GM21529 (cell line): ENCODE data around the gene EEA1.

Source experiments
- ATAC-seq: cut with Tn5 transposase; IDR thresholded peaks from one replicate; pipeline ENCODE4 v1.9.1; 2021; ENCODE audit not compliant: unreplicated experiment

The EEA1 gene

DNA sequence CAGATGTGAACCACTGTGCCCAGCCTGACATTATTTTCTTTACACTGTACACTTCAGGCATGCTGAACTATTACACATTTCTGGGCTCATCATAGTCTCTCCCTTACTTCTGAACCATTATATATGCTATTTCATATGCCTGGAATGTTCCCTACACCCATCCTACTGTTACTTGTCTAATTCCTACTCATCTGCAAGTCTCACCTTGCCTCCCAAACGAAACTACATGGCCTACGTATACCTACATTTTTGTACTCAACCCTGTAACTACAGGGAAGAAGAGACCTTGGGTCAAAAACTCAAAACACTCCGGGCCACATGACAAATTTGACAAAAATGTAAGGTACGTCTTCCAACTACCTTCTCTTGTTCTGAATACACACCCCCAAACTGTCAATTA lies 9.5 kb upstream of the EEA1 start:
- ATAC-seq = no peak

DNA sequence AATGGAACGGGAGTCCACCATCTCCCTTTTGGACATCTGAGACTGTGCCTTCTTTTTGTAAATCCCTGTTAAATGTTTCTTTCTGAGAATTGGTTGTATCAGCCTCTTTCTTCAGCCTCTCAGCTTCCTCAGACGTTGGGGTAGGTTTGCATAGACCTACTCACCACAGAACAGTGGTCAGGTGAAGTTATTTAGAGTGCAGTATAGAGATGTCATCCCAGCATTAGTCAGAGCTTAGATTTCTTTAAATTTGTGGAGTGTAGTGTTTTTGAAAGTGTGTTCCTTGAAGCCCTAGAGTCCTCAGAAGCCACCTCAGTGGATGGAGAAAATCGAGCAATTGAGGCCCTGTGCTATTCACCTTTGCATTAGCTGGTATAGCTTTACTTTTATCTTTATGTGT lies 8.9 kb upstream of the EEA1 start:
- peak; percentile 50 for ATAC-seq

DNA sequence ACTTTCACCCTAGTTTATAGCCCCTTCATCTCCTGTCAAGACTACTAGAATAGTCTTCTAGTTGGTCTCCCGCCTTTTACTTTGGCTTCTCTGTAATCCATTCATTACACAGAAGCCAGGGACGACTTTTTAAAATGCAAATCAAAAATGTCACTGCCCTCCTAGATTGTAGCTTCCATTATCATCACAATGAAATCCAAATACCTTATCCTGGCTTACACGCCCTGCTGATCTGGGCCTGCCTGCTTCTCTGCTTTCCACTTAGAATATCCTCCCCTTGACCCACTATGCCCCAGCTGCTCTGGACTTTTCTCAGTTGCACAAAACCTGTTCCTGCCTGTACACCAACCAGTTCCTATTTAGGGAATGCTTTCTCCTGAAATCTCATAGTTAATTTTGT lies 4.5 kb upstream of the EEA1 start:
- no peak for ATAC-seq

DNA sequence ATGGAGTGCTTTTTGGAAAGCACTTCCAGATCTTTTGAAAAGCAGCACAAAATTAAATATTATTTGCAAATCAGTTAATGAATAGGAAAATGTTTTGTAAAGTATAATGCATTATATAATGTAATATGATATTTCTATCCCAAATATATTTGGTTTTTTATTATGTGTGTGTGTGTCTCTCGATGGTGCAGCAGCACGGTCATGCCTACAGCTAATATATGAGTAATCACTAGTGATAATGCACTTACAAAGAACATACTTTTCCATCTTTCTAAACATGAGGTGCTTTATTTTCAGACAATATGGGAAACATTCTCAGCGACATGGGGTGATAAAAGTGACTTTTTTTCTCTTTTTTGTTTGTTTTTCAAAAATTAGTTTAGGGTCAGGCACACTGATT lies 1.3 kb upstream of the EEA1 start:
- no peak for ATAC-seq

DNA sequence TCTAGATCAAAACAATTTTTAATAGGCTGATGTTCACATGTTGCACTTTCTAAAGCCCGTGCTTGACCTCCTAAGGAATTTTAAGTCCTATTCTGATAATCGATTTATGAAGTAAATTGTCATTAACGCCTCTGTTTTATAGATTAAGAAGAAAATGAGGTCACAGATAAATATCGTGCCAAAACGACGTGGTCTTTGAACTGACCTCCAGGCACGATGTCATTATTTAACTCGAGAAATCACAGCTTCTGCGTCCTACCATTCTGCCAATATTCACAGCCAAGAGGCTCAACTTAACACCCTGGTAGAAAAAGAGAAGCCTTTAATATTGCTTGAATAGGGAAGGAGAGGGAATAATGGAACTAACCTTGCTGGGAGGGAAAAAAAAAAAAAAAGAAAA lies 888 bp upstream of the EEA1 start:
- ATAC-seq = no peak

DNA sequence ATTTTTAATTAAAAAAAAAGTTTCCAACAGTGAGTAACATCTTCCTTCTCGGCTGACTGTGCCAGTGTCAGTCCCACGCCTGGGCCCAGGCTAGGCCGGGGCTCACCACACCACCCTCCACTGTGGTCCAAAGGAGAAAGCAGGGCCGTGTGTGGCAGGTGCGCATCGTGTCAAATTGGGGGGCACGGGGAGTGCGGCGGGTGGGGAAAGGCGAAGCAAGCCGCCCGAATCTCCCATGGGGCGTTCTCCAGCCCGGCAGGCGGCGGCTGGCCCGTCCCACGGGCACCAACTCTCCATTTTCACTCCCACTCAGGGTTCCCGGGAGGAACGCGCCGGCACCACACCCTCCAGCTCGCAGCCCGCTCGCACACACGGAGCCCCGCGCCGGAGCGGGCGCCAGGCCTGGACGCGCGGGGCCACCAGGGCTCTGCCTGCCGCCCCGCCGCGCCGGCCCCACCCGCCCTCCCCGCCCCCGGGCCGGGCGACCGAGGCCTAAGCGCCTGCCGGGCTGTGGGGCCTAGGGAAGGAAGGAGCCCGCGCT lies 604 bp downstream of the EEA1 start:
- peak; percentile 13 for ATAC-seq

DNA sequence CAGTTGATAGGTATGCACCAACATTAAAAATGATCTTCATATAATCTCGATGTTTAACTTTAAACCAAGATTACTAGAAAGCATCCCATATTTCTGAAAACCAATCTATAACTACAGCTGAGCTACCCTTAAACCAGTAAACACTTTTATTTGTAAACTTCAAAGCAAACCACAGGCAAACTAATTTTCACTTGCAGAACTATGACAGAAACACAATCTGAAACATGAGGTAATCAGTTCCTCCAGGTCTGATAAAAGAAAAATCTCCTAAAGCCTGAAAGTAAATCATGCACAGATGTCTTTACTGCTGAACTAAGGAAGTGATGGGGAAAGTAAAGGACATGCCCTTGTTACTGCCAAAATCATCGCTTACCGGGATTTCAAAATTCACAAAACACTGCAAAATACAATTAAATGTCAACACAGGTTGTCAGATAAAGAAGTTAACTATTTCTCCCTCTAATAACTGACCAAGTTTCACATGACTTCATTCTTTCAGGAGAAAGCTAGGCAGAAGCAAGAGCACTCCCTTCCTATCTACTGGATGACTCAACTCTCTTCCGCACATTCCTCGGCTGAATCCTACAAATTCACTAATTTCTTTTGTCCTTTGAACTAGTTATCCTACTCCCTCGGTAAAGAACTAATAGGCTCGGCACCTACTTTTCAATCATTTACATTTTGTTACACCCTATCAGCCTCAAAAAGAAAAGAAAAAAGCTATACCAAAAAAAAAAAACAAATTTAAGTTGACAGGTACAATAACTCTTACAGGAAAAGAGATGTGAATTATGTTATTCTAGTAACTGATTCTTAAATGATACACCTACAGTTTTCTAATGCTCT lies 1.4 kb downstream of the EEA1 start:
- ATAC-seq = no peak

DNA sequence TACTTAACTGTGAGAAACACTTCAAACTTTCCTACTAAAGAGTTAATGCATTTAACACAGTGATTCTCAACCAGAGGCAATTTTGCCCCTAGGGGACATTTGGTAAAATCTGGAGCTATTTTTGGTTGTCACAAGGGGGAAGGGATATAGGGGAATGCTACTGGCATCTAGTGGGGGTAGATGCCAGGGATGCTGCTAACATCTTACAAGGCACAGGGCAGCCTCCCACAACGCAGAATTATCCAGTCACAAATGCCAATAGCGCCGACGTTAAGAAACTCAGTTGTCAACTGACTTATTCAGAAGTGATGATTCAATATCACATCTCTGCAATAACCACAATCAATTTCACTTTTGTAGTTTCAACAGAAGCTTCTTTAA lies 2.0 kb downstream of the EEA1 start:
- peak; percentile 12 for ATAC-seq

DNA sequence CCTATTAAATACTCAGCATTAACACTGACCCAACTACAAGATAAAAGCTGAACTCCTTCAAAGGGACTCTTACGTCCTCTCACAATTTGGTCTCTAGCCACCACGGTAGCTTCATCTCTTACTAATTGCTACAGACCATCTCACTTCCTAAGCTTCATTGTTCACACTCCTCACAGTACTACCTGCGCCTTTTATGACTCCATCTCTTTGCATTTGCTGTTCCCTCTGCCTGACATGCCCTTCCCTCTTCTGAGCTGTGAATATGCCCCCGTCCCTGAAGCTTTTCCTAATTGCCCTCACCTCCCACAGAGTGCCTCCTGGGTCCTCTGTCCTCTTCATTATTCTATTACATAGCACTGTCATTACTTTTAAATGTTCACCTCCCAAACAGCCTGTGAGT lies 2.5 kb downstream of the EEA1 start:
- ATAC-seq = no peak

DNA sequence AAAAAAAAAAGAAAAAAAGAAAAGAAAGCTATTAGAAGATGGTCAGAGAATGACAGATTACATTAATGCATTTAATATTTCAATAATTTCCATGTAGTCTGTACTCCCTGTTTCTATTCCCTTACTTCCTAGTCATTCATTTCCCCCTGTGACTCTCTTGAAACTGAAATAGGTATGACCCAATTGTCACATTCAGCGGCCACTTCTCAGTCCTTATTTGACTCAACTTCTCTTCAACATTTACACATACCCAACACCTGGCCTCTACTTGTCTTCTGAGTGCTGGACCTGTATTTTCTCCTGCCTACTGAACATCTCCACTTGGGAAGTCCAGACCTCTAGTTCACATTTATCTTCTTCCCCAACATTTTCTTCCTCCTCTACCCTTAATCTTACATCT lies 7.2 kb downstream of the EEA1 start:
- ATAC-seq = peak; percentile 91

DNA sequence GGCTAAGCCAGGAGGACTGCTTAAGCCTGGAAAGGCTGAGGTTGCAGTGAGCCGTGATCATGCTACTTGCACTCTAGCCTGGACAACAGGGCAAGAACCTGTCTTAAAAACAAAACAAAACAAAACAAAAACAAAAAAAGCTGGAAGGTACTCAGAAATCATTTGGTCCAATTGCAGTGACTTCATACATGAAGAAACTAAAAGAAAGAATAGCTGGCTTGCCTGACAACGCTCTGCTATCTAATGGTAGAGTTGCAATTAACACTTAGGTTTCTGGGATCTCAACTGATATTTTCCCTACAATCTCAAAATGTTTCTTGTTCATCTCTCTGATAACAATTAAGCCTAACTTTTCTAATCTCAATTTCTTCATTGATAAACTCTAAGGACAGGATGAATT lies 13.7 kb downstream of the EEA1 start:
- ATAC-seq = no peak

DNA sequence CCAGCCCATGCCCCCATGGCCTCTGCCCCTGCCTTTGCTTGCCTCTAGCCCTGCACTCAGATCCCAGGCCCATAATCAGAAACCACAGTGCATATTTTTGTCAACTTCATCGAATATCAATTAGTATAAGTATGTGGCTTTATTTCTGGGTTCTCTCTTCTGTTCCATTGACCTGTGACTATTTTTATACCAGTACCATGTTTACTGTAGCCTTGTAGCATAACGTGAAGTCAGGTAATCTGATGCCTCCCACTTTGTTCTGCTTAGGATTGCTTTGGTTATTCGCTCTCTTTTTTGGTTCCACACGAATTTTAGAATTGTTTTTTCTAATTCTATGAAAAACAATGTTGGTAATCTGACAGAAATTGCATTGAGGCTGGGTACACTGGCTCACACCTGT lies 14.9 kb downstream of the EEA1 start:
- no peak for ATAC-seq

DNA sequence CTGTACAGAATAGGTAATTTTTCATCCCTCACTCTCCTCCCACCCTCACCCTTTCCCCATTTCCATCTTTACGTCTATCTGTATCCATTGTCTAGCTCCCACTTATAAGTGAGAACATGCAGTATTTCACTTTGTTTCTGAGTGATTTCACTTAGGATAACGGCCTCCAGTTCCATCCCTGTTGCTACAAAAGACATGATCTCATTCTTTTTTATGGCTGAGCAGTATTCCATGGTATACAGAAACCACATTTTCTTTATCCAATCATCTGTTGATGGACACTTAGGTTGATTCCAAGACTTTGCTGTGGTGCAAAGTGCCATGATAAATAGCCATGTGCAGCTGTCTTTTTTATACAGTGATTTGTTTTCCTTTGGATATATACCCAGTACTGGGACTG lies 16.4 kb downstream of the EEA1 start:
- ATAC-seq = no peak

DNA sequence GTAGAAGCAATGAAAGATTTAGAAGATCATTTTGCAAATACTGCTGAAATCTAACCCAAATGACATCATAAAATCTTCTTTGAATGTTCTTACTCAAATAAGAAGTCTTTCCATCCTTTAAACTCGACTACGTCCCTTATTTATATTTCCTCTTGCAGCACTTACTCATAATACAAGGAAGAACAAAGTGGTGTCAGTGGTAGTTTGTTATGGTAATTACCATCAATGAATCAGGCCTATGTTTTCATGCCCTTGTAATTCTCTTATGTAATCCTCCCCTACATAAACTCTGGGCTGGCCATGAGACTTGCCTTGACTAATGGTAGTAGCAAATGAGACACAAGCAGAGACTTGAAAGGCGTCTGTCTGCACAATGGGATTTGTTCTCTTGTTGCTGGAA lies 17.0 kb downstream of the EEA1 start:
- no peak for ATAC-seq

DNA sequence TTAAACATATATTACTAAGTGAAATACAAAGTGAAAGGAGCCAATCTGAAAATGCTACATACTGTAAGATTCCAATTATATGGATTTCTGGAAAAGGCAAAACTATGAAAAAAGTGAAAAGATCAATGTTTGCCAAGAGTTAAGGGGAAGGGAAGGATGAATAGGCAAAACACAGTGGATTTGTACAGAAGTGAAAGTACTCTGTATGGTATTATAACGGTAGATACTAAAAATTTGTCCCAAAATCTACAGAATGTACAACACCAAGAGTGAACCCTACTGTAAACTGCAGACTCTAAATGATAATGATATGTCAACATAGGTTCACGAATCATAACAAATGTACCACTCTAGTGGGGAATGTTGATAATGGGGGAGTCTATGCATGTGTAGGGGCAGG lies 17.8 kb downstream of the EEA1 start:
- no peak for ATAC-seq

DNA sequence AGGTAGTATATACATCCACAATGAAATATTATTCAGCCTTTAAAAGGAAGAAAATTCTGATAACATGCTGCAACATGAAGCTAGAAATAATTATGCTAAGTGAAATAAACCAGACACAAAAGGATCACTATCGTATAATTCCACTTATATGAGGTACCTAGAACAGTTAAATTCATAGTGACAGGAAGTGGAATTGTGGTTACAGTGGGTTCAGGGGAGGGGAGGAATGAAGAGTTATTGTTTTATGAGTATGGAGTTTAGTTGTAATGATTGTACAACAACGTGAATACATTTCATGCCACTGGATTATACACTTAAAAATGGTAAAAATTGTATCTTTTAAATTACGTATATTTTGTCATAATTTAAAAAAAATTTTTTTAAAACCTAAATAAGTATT lies 21.0 kb downstream of the EEA1 start:
- ATAC-seq = no peak

DNA sequence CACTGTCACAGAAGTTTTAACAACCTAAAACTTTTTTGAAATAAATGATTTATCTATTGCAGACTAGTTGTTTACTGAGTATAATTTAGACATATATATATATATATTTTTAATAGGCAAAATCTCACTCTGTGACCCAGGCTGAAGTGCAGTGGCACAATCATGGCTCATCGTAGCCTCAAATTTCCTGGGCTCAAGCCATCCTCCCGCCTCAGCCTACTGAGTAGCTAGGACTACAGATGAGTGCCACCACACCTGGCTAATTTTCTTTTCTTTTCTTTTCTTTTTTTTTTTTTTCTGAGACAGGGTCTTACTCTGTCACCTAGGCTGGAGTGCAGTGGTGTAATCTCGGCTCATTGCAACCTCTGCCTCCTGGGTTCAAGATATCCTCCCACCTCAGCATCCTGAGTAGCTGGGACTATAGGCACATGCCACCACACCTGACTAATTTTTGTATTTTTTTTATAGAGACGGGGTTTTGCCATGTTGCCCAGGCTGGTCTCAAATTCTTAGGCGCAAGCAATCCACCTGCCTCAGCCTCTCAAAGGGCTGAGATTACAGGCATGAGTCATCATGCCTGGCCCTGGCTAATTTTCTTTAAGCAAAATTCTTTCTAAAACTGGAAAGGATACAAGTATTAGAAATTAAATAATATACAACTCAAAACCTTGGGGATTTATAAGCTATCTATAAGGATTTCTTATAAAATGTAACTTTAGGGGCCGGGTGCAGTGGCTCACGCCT lies 23.1 kb downstream of the EEA1 start:
- no peak for ATAC-seq

DNA sequence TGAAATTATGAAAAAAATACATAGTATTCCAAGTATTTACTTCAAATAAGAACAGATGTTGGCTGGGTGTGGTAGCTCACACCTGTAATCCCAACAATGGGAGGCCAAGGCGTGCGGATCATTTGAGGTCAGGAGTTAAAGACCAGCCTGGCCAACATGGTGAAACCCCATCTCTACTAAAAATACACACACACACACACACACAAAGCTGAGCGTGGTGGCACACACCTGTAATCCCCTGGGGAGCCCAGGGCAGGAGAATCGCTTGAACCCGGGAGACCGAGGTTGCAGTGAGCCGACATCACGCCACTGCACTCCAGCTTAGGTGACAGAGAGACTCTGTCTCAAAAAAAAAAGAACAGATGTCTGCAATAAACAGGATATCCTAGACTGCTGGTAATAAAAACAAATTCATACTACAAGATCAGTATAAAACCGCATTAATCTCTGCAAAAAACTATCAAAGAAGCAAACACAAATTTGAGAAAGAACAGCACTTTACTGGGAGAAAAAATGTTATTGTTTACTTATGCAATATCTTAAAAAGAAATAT lies 23.8 kb downstream of the EEA1 start:
- no peak for ATAC-seq

DNA sequence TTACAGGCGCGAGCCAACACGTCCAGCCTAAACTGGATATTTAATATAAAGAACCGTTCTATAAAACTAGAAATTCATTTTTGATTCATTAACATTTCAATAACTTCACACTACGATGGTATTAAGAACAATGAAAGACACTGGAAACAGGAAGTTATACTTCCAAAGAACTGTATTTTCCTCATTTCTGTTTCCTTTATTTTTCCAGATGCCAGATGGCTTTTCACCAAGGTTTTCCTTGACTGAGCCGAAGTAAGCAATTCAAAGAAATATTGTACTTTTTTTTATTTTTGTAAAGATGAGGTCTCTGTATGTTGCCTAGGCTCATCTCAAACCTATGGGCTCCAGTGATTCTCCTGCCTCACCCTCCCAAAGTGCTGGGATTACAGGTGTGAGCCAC lies 28.2 kb downstream of the EEA1 start:
- ATAC-seq = no peak

DNA sequence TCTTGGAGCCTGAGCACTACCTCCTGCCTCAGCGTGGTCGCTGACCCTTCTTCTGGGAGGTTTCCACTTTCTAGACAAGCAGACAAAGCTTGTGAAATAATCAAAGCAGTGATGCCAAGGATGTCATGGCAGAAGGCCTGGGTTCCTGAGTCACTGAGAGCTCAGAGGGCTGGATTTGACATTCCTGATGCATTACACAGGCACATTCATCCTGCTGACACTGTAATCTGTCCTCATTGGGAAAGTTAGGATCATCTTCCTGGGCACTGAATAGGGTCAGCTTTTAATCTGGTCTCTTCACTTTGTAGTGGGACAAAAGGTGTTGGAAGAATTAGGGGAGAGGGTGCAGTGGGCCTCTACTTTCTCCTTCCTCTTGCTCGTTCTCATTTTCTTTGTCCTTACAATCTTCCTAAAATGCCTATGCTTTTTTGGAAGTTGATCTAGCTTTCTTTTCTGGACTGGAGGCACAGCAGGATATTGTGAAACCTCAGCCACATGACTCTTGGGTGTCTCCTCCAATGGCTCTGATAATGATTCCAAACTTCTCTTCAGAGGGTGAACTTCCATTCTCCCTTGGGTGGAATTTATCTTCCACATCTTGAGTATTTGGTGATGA lies 29.6 kb downstream of the EEA1 start:
- no peak for ATAC-seq

DNA sequence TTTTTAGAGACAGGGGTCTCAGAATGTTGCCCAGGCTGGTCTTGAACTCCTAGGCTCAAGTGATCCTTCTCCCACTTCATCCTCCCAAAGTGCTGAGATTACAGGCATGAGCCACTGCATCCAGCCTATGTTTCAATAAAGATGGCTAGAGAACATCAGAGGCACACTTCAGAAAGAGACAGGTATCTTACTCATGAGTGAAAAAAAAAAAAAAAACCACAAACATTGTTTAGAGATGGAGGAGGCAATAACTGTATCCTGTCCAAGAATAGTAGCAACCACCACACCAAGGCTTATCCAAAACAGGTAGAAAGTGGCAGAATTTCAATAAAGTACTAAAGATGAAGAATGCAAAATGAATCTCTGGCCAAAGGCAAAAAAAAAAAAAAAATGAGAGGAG lies 30.3 kb downstream of the EEA1 start:
- peak; percentile 59 for ATAC-seq

DNA sequence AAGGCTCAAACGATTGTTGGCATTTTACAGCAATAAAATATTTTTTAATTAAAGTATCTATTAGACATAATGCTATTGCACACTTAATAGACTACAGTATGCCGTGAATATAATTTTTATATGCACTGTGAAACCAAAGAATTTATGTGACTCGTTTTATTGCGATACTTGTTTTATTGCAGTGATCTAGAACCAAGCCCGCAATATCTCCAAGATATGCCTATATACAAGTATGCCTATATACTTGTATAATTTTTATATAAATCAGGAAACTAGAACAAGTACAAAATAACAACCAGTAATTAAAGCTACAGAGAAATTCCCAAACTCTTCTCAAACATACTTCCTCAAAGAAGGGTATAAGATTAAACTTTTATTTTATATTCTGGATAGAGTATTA lies 31.3 kb downstream of the EEA1 start:
- no peak for ATAC-seq
